GM12874 (cell line): ENCODE data around the gene DNAJC6.

Experiments
- CTCF ChIP-seq: IDR thresholded peaks from 2 replicates; pipeline ENCODE4 v1.5.1; 2011; ENCODE audit warnings: low read depth, mild to moderate bottlenecking, control low read depth, low read length, moderate library complexity; ENCODE audit not compliant: insufficient read depth

DNAJC6 gene

GRCh38 chr1:65321879-65322278 is 12.5 kb downstream of the DNAJC6 start:
- no peak for TF ChIP-seq CTCF

GRCh38 chr1:65323246-65323645 is 13.9 kb downstream of the DNAJC6 start:
- TF ChIP-seq CTCF: no peak

GRCh38 chr1:65330021-65330420 is 20.7 kb downstream of the DNAJC6 start:
- no peak for TF ChIP-seq CTCF

GRCh38 chr1:65330822-65331221 is 21.5 kb downstream of the DNAJC6 start:
- no peak for TF ChIP-seq CTCF

- no peak for TF ChIP-seq CTCF
These were observed 23.5 kb downstream of the DNAJC6 start for GRCh38 chr1:65332821-65333220.

- TF ChIP-seq CTCF: no peak
These were observed 24.7 kb downstream of the DNAJC6 start for GRCh38 chr1:65334081-65334480.

GRCh38 chr1:65339866-65340468 is 30.6 kb downstream of the DNAJC6 start:
- TF ChIP-seq CTCF: no peak
